Stimulated activated naive B cell treated with anti-CD40 and anti-IgM and Interleukin-4, amounts not matched to agents 10 μg/mL and 1 μg/mL and 100 μg/mL, for 72 hours (primary cell): ENCODE results near the gene PHLDB2.

ENCODE experiments used
- ATAC-seq, 2 donors: fragments of 150-1000 bp; cut with Tn5 transposase; replicated peaks; 2 replicates each; pipeline ENCODE4 v1.10.0; 2021; ENCODE audit warnings: moderate library complexity in 1 of 2
- DNase-seq: peaks from one replicate; pipeline ENCODE4 v3.0.0; 2021
- H3K27ac Mint-ChIP-seq: one replicate; pipeline ENCODE4 v1.8.0; 2022; ENCODE audit warnings: mild to moderate bottlenecking, mixed read lengths
- H3K27me3 Mint-ChIP-seq, 2 donors: one replicate each; pipeline ENCODE4 v1.8.0; 2022; ENCODE audit warnings: mixed read lengths in 2 of 2
- H3K36me3 Mint-ChIP-seq, 2 donors: one replicate each; pipeline ENCODE4 v1.8.0; 2022; ENCODE audit warnings: mixed read lengths in 2 of 2, mild to moderate bottlenecking in 1 of 2
- H3K4me1 Mint-ChIP-seq, 2 donors: one replicate each; pipeline ENCODE4 v1.8.0; 2022; ENCODE audit warnings: mixed read lengths in 2 of 2, mild to moderate bottlenecking in 1 of 2
- H3K4me3 Mint-ChIP-seq, 2 donors: one replicate each; pipeline ENCODE4 v1.8.0; 2022; ENCODE audit warnings: mild to moderate bottlenecking in 2 of 2, mixed read lengths in 2 of 2, moderate library complexity in 1 of 2
- H3K9me3 Mint-ChIP-seq, 2 donors: one replicate each; pipeline ENCODE4 v1.8.0; 2022; ENCODE audit warnings: mixed read lengths in 2 of 2, mild to moderate bottlenecking in 1 of 2

PHLDB2 gene

GRCh38 chr3:111859974-111860859 is 1.2 kb downstream of the PHLDB2 start:
- Mint-ChIP-seq H3K4me3 (peak overlapping the region; percentile 95 to 99), H3K27ac (peak overlapping the region; percentile 90), H3K4me1 (peaks cover 7 to 24% of the 10 kb centered on the region in 2 donors), H3K9me3 (no peaks in the 10 kb centered on the region), H3K36me3 (no peaks in the 10 kb centered on the region), H3K27me3 (peaks cover 14 to 17% of the 10 kb centered on the region in 2 donors)
- ATAC-seq = peak; percentile 84 to 85
- peak; percentile 59 for DNase-seq

GRCh38 chr3:111861391-111861790 is 2.3 kb downstream of the PHLDB2 start:
- ATAC-seq = no peak
- H3K27ac Mint-ChIP-seq = no peak overlapping the region

GRCh38 chr3:111862415-111862814 is 3.4 kb downstream of the PHLDB2 start:
- no peaks in the 10 kb centered on the region for H3K9me3 Mint-ChIP-seq
- DNase-seq (no peak), ATAC-seq (no peak)
- H3K27me3 Mint-ChIP-seq = peaks cover 7 to 8% of the 10 kb centered on the region in 2 donors
- peaks cover 7 to 24% of the 10 kb centered on the region in 2 donors for H3K4me1 Mint-ChIP-seq
- no peak overlapping the region for H3K27ac Mint-ChIP-seq
- H3K36me3 Mint-ChIP-seq = peaks cover 0 to 2% of the 10 kb centered on the region in 2 donors
- H3K4me3 Mint-ChIP-seq = no peak overlapping the region

More at GRCh38 chr3:111861391-111861790, 2.3 kb downstream of the PHLDB2 start:
- DNase-seq = no peak
- Mint-ChIP-seq H3K27me3 (peaks cover 14 to 17% of the 10 kb centered on the region in 2 donors), H3K36me3 (peaks cover 0 to 2% of the 10 kb centered on the region in 2 donors), H3K4me3 (no peak overlapping the region), H3K4me1 (peaks cover 7 to 24% of the 10 kb centered on the region in 2 donors), H3K9me3 (no peaks in the 10 kb centered on the region)

GRCh38 chr3:111862974-111863373 is 3.9 kb downstream of the PHLDB2 start:
- peaks cover 0 to 2% of the 10 kb centered on the region in 2 donors for H3K36me3 Mint-ChIP-seq
- ATAC-seq = no peak
- H3K4me1 Mint-ChIP-seq = peaks cover 8 to 26% of the 10 kb centered on the region in 2 donors
- no peak overlapping the region for H3K4me3 Mint-ChIP-seq
- H3K9me3 Mint-ChIP-seq = no peaks in the 10 kb centered on the region
- H3K27me3 Mint-ChIP-seq = peaks cover 1 to 2% of the 10 kb centered on the region in 2 donors
- no peak overlapping the region for H3K27ac Mint-ChIP-seq
- no peak for DNase-seq

GRCh38 chr3:111863942-111864694 is 5.1 kb downstream of the PHLDB2 start:
- no peak for ATAC-seq
- Mint-ChIP-seq H3K36me3 (peaks cover 0 to 2% of the 10 kb centered on the region in 2 donors), H3K4me1 (peaks cover 9 to 23% of the 10 kb centered on the region in 2 donors), H3K27me3 (no peaks in the 10 kb centered on the region), H3K27ac (no peak overlapping the region), H3K4me3 (no peak overlapping the region), H3K9me3 (no peaks in the 10 kb centered on the region)
- DNase-seq = no peak

GRCh38 chr3:111864821-111865656 is 6.0 kb downstream of the PHLDB2 start:
- Mint-ChIP-seq H3K27me3 (no peaks in the 10 kb centered on the region), H3K4me1 (peaks cover 10 to 23% of the 10 kb centered on the region in 2 donors), H3K27ac (no peak overlapping the region), H3K36me3 (peaks cover 0 to 2% of the 10 kb centered on the region in 2 donors), H3K9me3 (no peaks in the 10 kb centered on the region), H3K4me3 (no peak overlapping the region)
- no peak for ATAC-seq
- no peak for DNase-seq

- H3K9me3 Mint-ChIP-seq = no peaks in the 10 kb centered on the region
- peaks cover 5 to 11% of the 10 kb centered on the region in 2 donors for H3K4me1 Mint-ChIP-seq
- H3K4me3 Mint-ChIP-seq = no peak overlapping the region
- H3K27ac Mint-ChIP-seq = no peak overlapping the region
- peaks cover 2 to 4% of the 10 kb centered on the region in 2 donors for H3K36me3 Mint-ChIP-seq
- no peaks in the 10 kb centered on the region for H3K27me3 Mint-ChIP-seq
- DNase-seq = no peak
- ATAC-seq = no peak
Observed at GRCh38 chr3:111867889-111868426, 8.9 kb downstream of the PHLDB2 start.

GRCh38 chr3:111870620-111871019 is 11.6 kb downstream of the PHLDB2 start:
- no peak for ATAC-seq
- Mint-ChIP-seq H3K4me1 (peaks cover 5% of the 10 kb centered on the region in 2 donors), H3K27ac (no peak overlapping the region), H3K27me3 (no peaks in the 10 kb centered on the region), H3K9me3 (no peaks in the 10 kb centered on the region), H3K36me3 (peaks cover 2 to 4% of the 10 kb centered on the region in 2 donors), H3K4me3 (no peak overlapping the region)
- no peak for DNase-seq

GRCh38 chr3:111871809-111872623 is 13.0 kb downstream of the PHLDB2 start:
- no peak for DNase-seq
- no peaks in the 10 kb centered on the region for H3K9me3 Mint-ChIP-seq
- H3K4me3 Mint-ChIP-seq = no peak overlapping the region
- H3K27ac Mint-ChIP-seq = no peak overlapping the region
- H3K4me1 Mint-ChIP-seq = peaks cover 5% of the 10 kb centered on the region in 2 donors
- H3K27me3 Mint-ChIP-seq = no peaks in the 10 kb centered on the region
- peaks cover 0 to 4% of the 10 kb centered on the region in 2 donors for H3K36me3 Mint-ChIP-seq
- ATAC-seq = no peak

GRCh38 chr3:111872979-111873378 is 13.9 kb downstream of the PHLDB2 start:
- no peak overlapping the region for H3K27ac Mint-ChIP-seq
- ATAC-seq = no peak
- no peak for DNase-seq
- peaks cover 0 to 10% of the 10 kb centered on the region in 2 donors for H3K36me3 Mint-ChIP-seq
- no peaks in the 10 kb centered on the region for H3K9me3 Mint-ChIP-seq
- H3K4me3 Mint-ChIP-seq = no peak overlapping the region
- H3K4me1 Mint-ChIP-seq = peaks cover 4% of the 10 kb centered on the region in 2 donors
- H3K27me3 Mint-ChIP-seq = no peaks in the 10 kb centered on the region

GRCh38 chr3:111874177-111874820 is 15.2 kb downstream of the PHLDB2 start:
- Mint-ChIP-seq H3K4me1 (peaks cover 6 to 7% of the 10 kb centered on the region in 2 donors), H3K27me3 (no peaks in the 10 kb centered on the region), H3K4me3 (no peak overlapping the region), H3K27ac (no peak overlapping the region), H3K9me3 (no peaks in the 10 kb centered on the region), H3K36me3 (peaks cover 0 to 10% of the 10 kb centered on the region in 2 donors)
- no peak for ATAC-seq
- no peak for DNase-seq

GRCh38 chr3:111881480-111881879 is 22.4 kb downstream of the PHLDB2 start:
- Mint-ChIP-seq H3K9me3 (peaks cover 0 to 6% of the 10 kb centered on the region in 2 donors), H3K4me3 (no peak overlapping the region), H3K36me3 (peaks cover 4 to 16% of the 10 kb centered on the region in 2 donors), H3K27me3 (no peaks in the 10 kb centered on the region), H3K27ac (no peak overlapping the region), H3K4me1 (peaks cover 9 to 18% of the 10 kb centered on the region in 2 donors)
- DNase-seq = no peak
- no peak for ATAC-seq
